GM12864 (cell line): ENCODE results near the gene IQSEC1.

ENCODE experiments used
- DNase-seq: peaks from one replicate; pipeline ENCODE4 v3.0.0-alpha.2; 2011; ENCODE audit warnings: low read depth
- H3K4me3 ChIP-seq: 2 replicates; pipeline ENCODE4 v1.5.1; 2011; ENCODE audit warnings: mild to moderate bottlenecking, low read depth, low read length, control low read depth
- TF ChIP-seq, protein P1 (sequence below): IDR thresholded peaks from 2 replicates; pipeline ENCODE4 v1.5.1; 2011; ENCODE audit warnings: low read depth, mild to moderate bottlenecking, moderate library complexity, low read length, control low read depth, inconsistent platforms; ENCODE audit errors: missing control alignments

IQSEC1 gene

DNA sequence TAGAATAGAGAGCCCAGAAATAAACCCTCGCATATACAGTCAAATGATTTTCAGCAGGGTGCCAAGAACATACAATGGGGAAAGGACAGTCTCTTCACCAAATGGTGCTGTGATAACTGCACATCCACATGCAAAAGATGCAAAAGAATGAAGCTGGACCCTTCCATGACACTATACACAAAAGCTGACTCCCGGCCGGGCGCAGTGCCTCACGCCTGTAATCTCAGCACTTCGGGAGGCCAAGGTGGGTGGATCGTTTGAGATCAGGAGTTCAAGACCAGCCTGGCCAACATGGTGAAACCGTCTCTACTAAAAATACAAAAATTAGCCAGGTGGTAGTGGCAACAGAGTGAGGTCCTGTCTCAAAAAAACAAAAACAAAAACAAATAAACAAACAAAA lies 43.2 kb upstream of the IQSEC1 start:
- DNase-seq: no peak
- TF ChIP-seq, protein P1, sequence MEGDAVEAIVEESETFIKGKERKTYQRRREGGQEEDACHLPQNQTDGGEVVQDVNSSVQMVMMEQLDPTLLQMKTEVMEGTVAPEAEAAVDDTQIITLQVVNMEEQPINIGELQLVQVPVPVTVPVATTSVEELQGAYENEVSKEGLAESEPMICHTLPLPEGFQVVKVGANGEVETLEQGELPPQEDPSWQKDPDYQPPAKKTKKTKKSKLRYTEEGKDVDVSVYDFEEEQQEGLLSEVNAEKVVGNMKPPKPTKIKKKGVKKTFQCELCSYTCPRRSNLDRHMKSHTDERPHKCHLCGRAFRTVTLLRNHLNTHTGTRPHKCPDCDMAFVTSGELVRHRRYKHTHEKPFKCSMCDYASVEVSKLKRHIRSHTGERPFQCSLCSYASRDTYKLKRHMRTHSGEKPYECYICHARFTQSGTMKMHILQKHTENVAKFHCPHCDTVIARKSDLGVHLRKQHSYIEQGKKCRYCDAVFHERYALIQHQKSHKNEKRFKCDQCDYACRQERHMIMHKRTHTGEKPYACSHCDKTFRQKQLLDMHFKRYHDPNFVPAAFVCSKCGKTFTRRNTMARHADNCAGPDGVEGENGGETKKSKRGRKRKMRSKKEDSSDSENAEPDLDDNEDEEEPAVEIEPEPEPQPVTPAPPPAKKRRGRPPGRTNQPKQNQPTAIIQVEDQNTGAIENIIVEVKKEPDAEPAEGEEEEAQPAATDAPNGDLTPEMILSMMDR: no peak
- no peak overlapping the region for H3K4me3 ChIP-seq

DNA sequence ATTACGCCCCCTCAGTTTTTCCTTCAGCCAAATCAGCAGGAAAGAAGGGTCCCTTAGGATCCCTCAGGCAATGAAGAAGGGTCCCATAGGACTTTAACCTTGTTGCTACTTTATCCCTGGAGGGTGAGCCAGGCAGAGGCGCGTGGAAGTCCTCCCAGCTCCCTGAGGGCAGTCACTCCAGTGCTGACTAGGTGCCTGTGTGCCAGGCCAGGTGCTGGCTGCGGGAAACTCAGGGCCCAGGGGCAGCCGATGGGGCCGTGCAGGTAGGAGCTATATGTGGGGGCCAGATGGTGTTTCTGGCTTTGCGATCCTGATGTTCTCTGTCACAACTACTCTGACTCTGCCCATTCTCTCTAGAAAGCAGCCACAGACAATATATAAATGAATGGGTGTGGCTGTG lies 42.8 kb upstream of the IQSEC1 start:
- no peak overlapping the region for H3K4me3 ChIP-seq
- TF ChIP-seq, protein P1: no peak
- no peak for DNase-seq

- TF ChIP-seq, protein P1: no peak
- no peak overlapping the region for H3K4me3 ChIP-seq
- no peak for DNase-seq
Observed at GRCh38 chr3:13115576-13115910, 42.3 kb upstream of the IQSEC1 start.

DNA sequence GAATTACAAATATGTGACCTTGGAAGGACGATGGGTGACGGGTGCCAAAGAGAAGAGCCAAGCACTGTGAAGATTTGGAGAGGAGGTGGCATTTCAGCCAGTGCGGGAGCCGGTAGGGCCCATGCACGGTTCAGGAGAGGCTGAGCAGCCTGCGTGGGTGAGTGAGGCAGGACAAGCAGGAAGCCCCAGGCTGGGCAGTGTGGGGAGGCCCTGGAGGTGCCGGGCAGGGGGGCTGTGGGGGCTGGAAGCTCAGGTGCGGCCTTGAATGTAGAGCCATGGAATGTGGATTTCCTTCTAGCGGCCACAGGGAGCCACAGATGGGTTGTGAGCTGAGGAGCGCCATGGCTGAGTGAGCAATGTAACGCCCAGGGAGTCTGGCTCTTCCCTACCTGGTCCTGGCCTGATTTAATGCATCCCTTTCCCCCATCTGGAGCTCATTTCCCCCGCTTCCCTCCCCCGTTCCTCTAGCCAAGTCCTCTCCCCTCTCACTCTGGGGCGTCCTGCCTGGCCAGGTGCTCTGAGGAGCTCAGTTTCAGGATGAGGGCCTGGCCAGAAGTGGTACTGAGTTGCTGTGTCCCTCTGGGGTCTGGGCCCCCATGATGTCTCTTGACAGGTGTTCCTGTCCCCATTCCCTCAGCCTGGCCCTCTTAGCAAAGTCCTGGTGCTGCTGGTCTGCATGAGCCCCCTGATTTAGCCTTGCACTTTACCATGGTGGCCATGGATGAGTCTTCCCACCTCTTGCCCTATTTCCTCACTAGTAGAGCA lies 41.8 kb upstream of the IQSEC1 start:
- DNase-seq: no peak
- no peak overlapping the region for H3K4me3 ChIP-seq
- TF ChIP-seq, protein P1: no peak

GRCh38 chr3:13113346-13114330 lies 40.4 kb upstream of the IQSEC1 start:
- DNase-seq: no peak
- TF ChIP-seq, protein P1: no peak
- H3K4me3 ChIP-seq: no peak overlapping the region

- H3K4me3 ChIP-seq: no peak overlapping the region
- DNase-seq: no peak
- TF ChIP-seq, protein P1: no peak
Observed at GRCh38 chr3:13112521-13113345, 39.5 kb upstream of the IQSEC1 start.
